K562 (cell line): Measurements from ENCODE around the gene AVPR1B. TPM values are rescaled to one million over a fixed set of nuclear protein-coding genes. Genes with fewer than 3 reads are reported as not detected.

Experiments
- CREB1 ChIP-seq, 2 experiments: sonication (generic) in 1 of 2; formaldehyde crosslinking in 1 of 2; IDR thresholded peaks; 2 replicates each; pipeline versions ENCODE4 v1.6.1 to v1.8.0; 2012 to 2022; ENCODE audit warnings: inconsistent platforms in 1 of 2, mild to moderate bottlenecking in 1 of 2, missing genetic modification reagents in 1 of 2, moderate library complexity in 1 of 2
- CTBP1 ChIP-seq: fragments of 450-650 bp; IDR thresholded peaks from 2 replicates; pipeline ENCODE4 v1.6.1; 2016; ENCODE audit warnings: borderline replicate concordance
- DDX20 ChIP-seq: fragments of 450-650 bp; IDR thresholded peaks from 2 replicates; pipeline ENCODE4 v1.6.1; 2016; ENCODE audit warnings: missing genetic modification characterization, low read depth, mild to moderate bottlenecking, missing compliant biosample characterization, moderate library complexity
- FOS ChIP-seq: IDR thresholded peaks from 3 replicates; pipeline ENCODE4 v1.6.1; 2011; ENCODE audit not compliant: insufficient read length; ENCODE audit errors: extremely low read depth
- FUS ChIP-seq: fragments of 200-400 bp; formaldehyde crosslinking; optimal IDR thresholded peaks from 2 replicates; pipeline ENCODE3; 2017; ENCODE audit warnings: low read depth, low read length
- HDAC1 ChIP-seq, 2 experiments: fragments of 450-650 bp; IDR thresholded peaks; 2 replicates each; pipeline ENCODE4 v1.6.1; 2016 to 2017; ENCODE audit warnings: inconsistent platforms in 1 of 2, mild to moderate bottlenecking in 1 of 2, moderate library complexity in 1 of 2
- HDAC2 ChIP-seq: fragments of 450-650 bp; IDR thresholded peaks from 2 replicates; pipeline ENCODE4 v1.6.1; 2016; ENCODE audit warnings: mild to moderate bottlenecking
- HDAC3 ChIP-seq: fragments of 450-650 bp; IDR thresholded peaks from 2 replicates; pipeline ENCODE4 v1.6.1; 2018; ENCODE audit warnings: borderline replicate concordance, mild to moderate bottlenecking, moderate library complexity; ENCODE audit not compliant: partially characterized antibody
- HNRNPUL1 ChIP-seq: fragments of 200-400 bp; formaldehyde crosslinking; IDR thresholded peaks from 2 replicates; pipeline ENCODE4 v1.6.1; 2017; ENCODE audit warnings: low read length
- LCOR ChIP-seq: sonication (generic); formaldehyde crosslinking; IDR thresholded peaks from 2 replicates; pipeline ENCODE4 v1.8.0; 2022; ENCODE audit warnings: mild to moderate bottlenecking, missing genetic modification reagents
- MTA1 ChIP-seq: fragments of 450-650 bp; IDR thresholded peaks from 2 replicates; pipeline ENCODE4 v1.6.1; 2017; ENCODE audit warnings: borderline replicate concordance
- MYNN ChIP-seq, 2 experiments: sonication (generic); formaldehyde crosslinking in 1 of 2; IDR thresholded peaks; 2 replicates each; pipeline versions ENCODE4 v1.5.0 to v1.6.1; 2016 to 2020; ENCODE audit warnings: antibody characterized with exemption in 1 of 2, missing genetic modification reagents in 1 of 2
- PTBP1 ChIP-seq: fragments of 200-400 bp; formaldehyde crosslinking; IDR thresholded peaks from 2 replicates; pipeline ENCODE4 v1.6.1; 2017; ENCODE audit warnings: low read depth, low read length
- ZBED1 ChIP-seq: IDR thresholded peaks from 2 replicates; pipeline ENCODE4 v1.6.1; 2014
- ZNF263 ChIP-seq: sonication (generic); formaldehyde crosslinking; IDR thresholded peaks from 2 replicates; pipeline ENCODE4 v1.8.0; 2022; ENCODE audit warnings: mild to moderate bottlenecking, missing genetic modification reagents, borderline replicate concordance
- ZNF830 ChIP-seq: fragments of 250-450 bp; sonication (Bioruptor Pico); IDR thresholded peaks from 2 replicates; pipeline ENCODE4 v1.5.0; 2021; ENCODE audit warnings: mild to moderate bottlenecking
- ZZZ3 ChIP-seq: fragments of 450-650 bp; IDR thresholded peaks from 2 replicates; pipeline ENCODE4 v1.6.1; 2016; ENCODE audit warnings: antibody characterized with exemption, mild to moderate bottlenecking, moderate library complexity
- polyA plus RNA-seq, 8 experiments: library from polyadenylated mRNA; depleted of rRNA in 4 of 8; stranded (reverse) in 5 of 8; unstranded in 3 of 8; fragments of >200 nt; fragmentation: Nextera tagmentation in 2 of 8; fragmentation: Illumina TruSeq in 1 of 8; extraction: Ambion mirVana in 2 of 8; extraction: Trizol in 1 of 8; gene quantifications; 2 replicates each; pipeline versions ENCODE4 v1.2.1 to v1.2.3, GENCODE V29; 2011 to 2014; ENCODE audit warnings: inconsistent platforms in 1 of 8, missing spikeins in 1 of 8
- total RNA-seq, 7 experiments: library from RNA; depleted of rRNA in 6 of 7; stranded (reverse); fragments of >200 nt in 6 of 7; fragmentation: Illumina TruSeq in 2 of 7; extraction: Trizol in 2 of 7; gene quantifications; 2 replicates each; pipeline versions ENCODE4 v1.2.1 to v1.2.3, GENCODE V29; 2011 to 2021; ENCODE audit warnings: low replicate concordance in 1 of 7
- TF ChIP-seq, protein P1 (sequence below), 2 experiments: fragments of 200-800 bp in 1 of 2; sonication (Bioruptor generic) in 1 of 2; sonication (generic) in 1 of 2; formaldehyde crosslinking in 1 of 2; IDR thresholded peaks in 1 of 2; conservative IDR thresholded peaks in 1 of 2; 2 replicates each; pipeline versions ENCODE4 v1.5.0 to v1.6.1; 2016 to 2020; ENCODE audit warnings: missing compliant biosample characterization in 1 of 2, missing genetic modification characterization in 1 of 2, missing genetic modification reagents in 1 of 2
- TF ChIP-seq, protein P2 (sequence below), 2 experiments: IDR thresholded peaks in 1 of 2; conservative IDR thresholded peaks in 1 of 2; 2 replicates each; pipeline ENCODE4 v1.6.1; 2016; ENCODE audit warnings: low read depth in 2 of 2, mild to moderate bottlenecking in 1 of 2, missing compliant biosample characterization in 1 of 2, missing genetic modification characterization in 1 of 2, moderate library complexity in 1 of 2
- TF ChIP-seq, protein P3 (sequence below): fragments of 450-650 bp; formaldehyde crosslinking; IDR thresholded peaks from 2 replicates; pipeline ENCODE4 v1.4.0; 2022; ENCODE audit warnings: missing genetic modification characterization
- TF ChIP-seq, protein P4 (sequence below): fragments of 250-450 bp; sonication (Bioruptor Pico); IDR thresholded peaks from 2 replicates; pipeline ENCODE4 v1.9.0; 2021; ENCODE audit warnings: mild to moderate bottlenecking, inconsistent platforms

The AVPR1B gene
- total and polyA plus RNA-seq, 9 of the 15 experiments (the other 6 are each of a cell fraction or from before 2014, with no cell fraction given) = not detected

- TF ChIP-seq, protein P1, sequence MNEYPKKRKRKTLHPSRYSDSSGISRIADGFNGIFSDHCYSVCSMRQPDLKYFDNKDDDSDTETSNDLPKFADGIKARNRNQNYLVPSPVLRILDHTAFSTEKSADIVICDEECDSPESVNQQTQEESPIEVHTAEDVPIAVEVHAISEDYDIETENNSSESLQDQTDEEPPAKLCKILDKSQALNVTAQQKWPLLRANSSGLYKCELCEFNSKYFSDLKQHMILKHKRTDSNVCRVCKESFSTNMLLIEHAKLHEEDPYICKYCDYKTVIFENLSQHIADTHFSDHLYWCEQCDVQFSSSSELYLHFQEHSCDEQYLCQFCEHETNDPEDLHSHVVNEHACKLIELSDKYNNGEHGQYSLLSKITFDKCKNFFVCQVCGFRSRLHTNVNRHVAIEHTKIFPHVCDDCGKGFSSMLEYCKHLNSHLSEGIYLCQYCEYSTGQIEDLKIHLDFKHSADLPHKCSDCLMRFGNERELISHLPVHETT (CRISPR knock-in tag; conservative IDR thresholded peaks at IDR 0.05 in 1 of 2, IDR thresholded peaks at IDR 0.05 in 1 of 2) = peak in 1 of 2 experiments; percentile 78; a peak in 2 of 4 replicates
- TF ChIP-seq CREB1 (IDR thresholded peaks at IDR 0.05) (0 out of 2 replicates have a peak, but pooled peaks have one; percentile 17), CREB1 (CRISPR knock-in tag; IDR thresholded peaks at IDR 0.05) (peak; percentile 32; the same call in 1 of the 2 replicates), DDX20 (tag) (no peak), PTBP1 (no peak), ZNF830 (CRISPR knock-in tag) (no peak), CTBP1 (peak; percentile 83; the same call in 1 of the 2 replicates), ZNF263 (CRISPR knock-in tag) (no peak), HDAC2 (0 out of 2 replicates have a peak, but pooled peaks have one; percentile 34), FUS (no peak), MTA1 (peak; percentile 47; the same call in 1 of the 2 replicates), HDAC1 (IDR thresholded peaks at IDR 0.05) (0 out of 4 replicates have a peak, but pooled peaks of 1 of the 2 experiments have one; percentile 25), HNRNPUL1 (no peak), ZBED1 (0 out of 2 replicates have a peak, but pooled peaks have one; percentile 43), ZZZ3 (no peak), MYNN (IDR thresholded peaks at IDR 0.05) (peak; percentile 61; the same call in 1 of the 2 replicates), MYNN (CRISPR knock-in tag; IDR thresholded peaks at IDR 0.05) (no peak), FOS (no peak), LCOR (CRISPR knock-in tag) (peak; percentile 76; the same call in 1 of the 2 replicates), HDAC3 (peak; percentile 55)
- TF ChIP-seq, protein P2, sequence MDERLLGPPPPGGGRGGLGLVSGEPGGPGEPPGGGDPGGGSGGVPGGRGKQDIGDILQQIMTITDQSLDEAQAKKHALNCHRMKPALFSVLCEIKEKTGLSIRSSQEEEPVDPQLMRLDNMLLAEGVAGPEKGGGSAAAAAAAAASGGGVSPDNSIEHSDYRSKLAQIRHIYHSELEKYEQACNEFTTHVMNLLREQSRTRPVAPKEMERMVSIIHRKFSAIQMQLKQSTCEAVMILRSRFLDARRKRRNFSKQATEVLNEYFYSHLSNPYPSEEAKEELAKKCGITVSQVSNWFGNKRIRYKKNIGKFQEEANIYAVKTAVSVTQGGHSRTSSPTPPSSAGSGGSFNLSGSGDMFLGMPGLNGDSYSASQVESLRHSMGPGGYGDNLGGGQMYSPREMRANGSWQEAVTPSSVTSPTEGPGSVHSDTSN (CRISPR knock-in tag; IDR thresholded peaks at IDR 0.05; ENCODE audit: low read depth) = no peak
- TF ChIP-seq, protein P2 (tag; conservative IDR thresholded peaks at IDR 0.05; ENCODE audit: low read depth) = peak; percentile 79
- TF ChIP-seq, protein P3, sequence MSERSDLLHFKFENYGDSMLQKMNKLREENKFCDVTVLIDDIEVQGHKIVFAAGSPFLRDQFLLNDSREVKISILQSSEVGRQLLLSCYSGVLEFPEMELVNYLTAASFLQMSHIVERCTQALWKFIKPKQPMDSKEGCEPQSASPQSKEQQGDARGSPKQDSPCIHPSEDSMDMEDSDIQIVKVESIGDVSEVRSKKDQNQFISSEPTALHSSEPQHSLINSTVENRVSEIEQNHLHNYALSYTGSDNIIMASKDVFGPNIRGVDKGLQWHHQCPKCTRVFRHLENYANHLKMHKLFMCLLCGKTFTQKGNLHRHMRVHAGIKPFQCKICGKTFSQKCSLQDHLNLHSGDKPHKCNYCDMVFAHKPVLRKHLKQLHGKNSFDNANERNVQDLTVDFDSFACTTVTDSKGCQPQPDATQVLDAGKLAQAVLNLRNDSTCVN (CRISPR knock-in tag) = no peak
- TF ChIP-seq, protein P4, sequence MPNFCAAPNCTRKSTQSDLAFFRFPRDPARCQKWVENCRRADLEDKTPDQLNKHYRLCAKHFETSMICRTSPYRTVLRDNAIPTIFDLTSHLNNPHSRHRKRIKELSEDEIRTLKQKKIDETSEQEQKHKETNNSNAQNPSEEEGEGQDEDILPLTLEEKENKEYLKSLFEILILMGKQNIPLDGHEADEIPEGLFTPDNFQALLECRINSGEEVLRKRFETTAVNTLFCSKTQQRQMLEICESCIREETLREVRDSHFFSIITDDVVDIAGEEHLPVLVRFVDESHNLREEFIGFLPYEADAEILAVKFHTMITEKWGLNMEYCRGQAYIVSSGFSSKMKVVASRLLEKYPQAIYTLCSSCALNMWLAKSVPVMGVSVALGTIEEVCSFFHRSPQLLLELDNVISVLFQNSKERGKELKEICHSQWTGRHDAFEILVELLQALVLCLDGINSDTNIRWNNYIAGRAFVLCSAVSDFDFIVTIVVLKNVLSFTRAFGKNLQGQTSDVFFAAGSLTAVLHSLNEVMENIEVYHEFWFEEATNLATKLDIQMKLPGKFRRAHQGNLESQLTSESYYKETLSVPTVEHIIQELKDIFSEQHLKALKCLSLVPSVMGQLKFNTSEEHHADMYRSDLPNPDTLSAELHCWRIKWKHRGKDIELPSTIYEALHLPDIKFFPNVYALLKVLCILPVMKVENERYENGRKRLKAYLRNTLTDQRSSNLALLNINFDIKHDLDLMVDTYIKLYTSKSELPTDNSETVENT = no peak
Measured at GRCh38 chr1:206074839-206075238, 42.3 kb downstream of the AVPR1B start (continued).
